Activated T-cell treated with anti-CD3 and anti-CD28 coated beads for 48 hours (primary cell): ENCODE measurements around the gene NEURL4.
"Not testable (repeated sequence)": the region's sequence is repeated elsewhere in the genome, so short reads cannot be mapped to it uniquely, and the experiment has no call there.

Experiments
- DNase-seq: peaks from one replicate; pipeline ENCODE4 v3.0.0-alpha.2; 2020; ENCODE audit warnings: low read depth

Gene NEURL4

GRCh38 chr17:7328840-7329373 is at the start of gene NEURL4:
Gene NEURL4, minus strand, starts transcription at chr17:7329335. Its CDS starts 23 bp downstream, at chr17:7329312.
- DNase-seq: no peak

- DNase-seq: no peak
These were observed 45.2 kb upstream of the NEURL4 start for GRCh38 chr17:7374353-7374752.

GRCh38 chr17:7370853-7371252 is 41.7 kb upstream of the NEURL4 start:
- no peak for DNase-seq

- DNase-seq: no peak
These were observed 40.7 kb upstream of the NEURL4 start for GRCh38 chr17:7369825-7370224.

- not testable (repeated sequence) for DNase-seq
These were observed 39.5 kb upstream of the NEURL4 start for GRCh38 chr17:7368599-7368994.

GRCh38 chr17:7367918-7368598 is 38.9 kb upstream of the NEURL4 start:
- no peak for DNase-seq

GRCh38 chr17:7367083-7367482 is 37.9 kb upstream of the NEURL4 start:
- no peak for DNase-seq

- DNase-seq: not testable (repeated sequence)
These were observed 36.8 kb upstream of the NEURL4 start for GRCh38 chr17:7365963-7366362.

GRCh38 chr17:7363311-7363710 is 34.2 kb upstream of the NEURL4 start:
- DNase-seq: no peak

GRCh38 chr17:7361906-7362305 is 32.8 kb upstream of the NEURL4 start:
- DNase-seq: no peak

- DNase-seq: no peak
These were observed 28.2 kb upstream of the NEURL4 start for GRCh38 chr17:7357381-7357780.

- DNase-seq: no peak
These were observed 27.6 kb upstream of the NEURL4 start for GRCh38 chr17:7356756-7357155.

- peak; percentile 81 for DNase-seq
These were observed 27.0 kb upstream of the NEURL4 start for GRCh38 chr17:7356072-7356549.

GRCh38 chr17:7355573-7355972 is 26.4 kb upstream of the NEURL4 start:
- no peak for DNase-seq

GRCh38 chr17:7355053-7355452 is 25.9 kb upstream of the NEURL4 start, which contains the start of gene TMEM95:
Gene TMEM95, plus strand, starts transcription at chr17:7355156. Its CDS starts 49 bp downstream, at chr17:7355205.
- no peak for DNase-seq

GRCh38 chr17:7354262-7354843 is 25.2 kb upstream of the NEURL4 start:
- DNase-seq: no peak

- no peak for DNase-seq
These were observed 23.9 kb upstream of the NEURL4 start for GRCh38 chr17:7352910-7353635.

- no peak for DNase-seq
These were observed 23.4 kb upstream of the NEURL4 start for GRCh38 chr17:7352503-7352889.

- DNase-seq: peak; percentile 77
These were observed 22.7 kb upstream of the NEURL4 start, which contains the start of gene KCTD11 for GRCh38 chr17:7351665-7352502. Gene KCTD11, plus strand, starts transcription at chr17:7352162.

- DNase-seq: no peak
These were observed 19.5 kb upstream of the NEURL4 start for GRCh38 chr17:7348478-7349242.
